ENCODE data around the gene DNAH10.

The DNAH10 gene

GRCh38 chr12:123962513-123962912 is 200.4 kb downstream of the DNAH10 start:
- Histone ChIP-seq H3K27me3 (ENCODE audit: insufficient read depth, poor library complexity, severe bottlenecking) (no peaks in the 10 kb centered on the region), H3K9me3 (ENCODE audit: severe bottlenecking) (no peaks in the 10 kb centered on the region), H3K4me1 (ENCODE audit: insufficient read depth, poor library complexity, severe bottlenecking) (no peaks in the 10 kb centered on the region), H3K4me3 (ENCODE audit: severe bottlenecking) (no peak overlapping the region), H3K27ac (ENCODE audit: poor library complexity, severe bottlenecking) (no peak overlapping the region), H3K36me3 (ENCODE audit: low read depth) (no peaks in the 10 kb centered on the region; the same call in 1 of the 2 replicates)
- no peak for TF ChIP-seq CTCF (IDR thresholded peaks at IDR 0.05; ENCODE audit: poor library complexity, severe bottlenecking)
- no peak for DNase-seq (ENCODE audit: low spot score)
- ATAC-seq (ENCODE audit: low read depth) = no peak

GRCh38 chr12:123963821-123964220 is 201.7 kb downstream of the DNAH10 start:
- ATAC-seq (ENCODE audit: low read depth) (no peak), DNase-seq (ENCODE audit: low spot score) (no peak)
- no peaks in the 10 kb centered on the region for H3K27me3 ChIP-seq (ENCODE audit: insufficient read depth, poor library complexity, severe bottlenecking)
- H3K27ac ChIP-seq (ENCODE audit: poor library complexity, severe bottlenecking) = no peak overlapping the region
- TF ChIP-seq CTCF (IDR thresholded peaks at IDR 0.05; ENCODE audit: poor library complexity, severe bottlenecking) = no peak
- H3K36me3 ChIP-seq (ENCODE audit: low read depth) = no peaks in the 10 kb centered on the region; the same call in 1 of the 2 replicates
- no peaks in the 10 kb centered on the region for H3K4me1 ChIP-seq (ENCODE audit: insufficient read depth, poor library complexity, severe bottlenecking)
- H3K9me3 ChIP-seq (ENCODE audit: severe bottlenecking) = no peaks in the 10 kb centered on the region
- H3K4me3 ChIP-seq (ENCODE audit: severe bottlenecking) = no peak overlapping the region

GRCh38 chr12:123965382-123965781 is 203.3 kb downstream of the DNAH10 start:
- no peak for ATAC-seq (ENCODE audit: low read depth)
- no peak overlapping the region for H3K4me3 ChIP-seq (ENCODE audit: severe bottlenecking)
- no peaks in the 10 kb centered on the region for H3K9me3 ChIP-seq (ENCODE audit: severe bottlenecking)
- no peak overlapping the region for H3K27ac ChIP-seq (ENCODE audit: poor library complexity, severe bottlenecking)
- DNase-seq (ENCODE audit: low spot score) = no peak
- no peaks in the 10 kb centered on the region for H3K4me1 ChIP-seq (ENCODE audit: insufficient read depth, poor library complexity, severe bottlenecking)
- no peaks in the 10 kb centered on the region for H3K27me3 ChIP-seq (ENCODE audit: insufficient read depth, poor library complexity, severe bottlenecking)
- no peak for TF ChIP-seq CTCF (IDR thresholded peaks at IDR 0.05; ENCODE audit: poor library complexity, severe bottlenecking)
- no peaks in the 10 kb centered on the region; the same call in 1 of the 2 replicates for H3K36me3 ChIP-seq (ENCODE audit: low read depth)

- Histone ChIP-seq H3K9me3 (ENCODE audit: severe bottlenecking) (no peaks in the 10 kb centered on the region), H3K36me3 (ENCODE audit: low read depth) (no peaks in the 10 kb centered on the region; the same call in 1 of the 2 replicates), H3K27me3 (ENCODE audit: insufficient read depth, poor library complexity, severe bottlenecking) (no peaks in the 10 kb centered on the region), H3K27ac (ENCODE audit: poor library complexity, severe bottlenecking) (no peak overlapping the region), H3K4me1 (ENCODE audit: insufficient read depth, poor library complexity, severe bottlenecking) (no peaks in the 10 kb centered on the region), H3K4me3 (ENCODE audit: severe bottlenecking) (no peak overlapping the region)
- ATAC-seq (ENCODE audit: low read depth) = no peak
- DNase-seq (ENCODE audit: low spot score) = no peak
- no peak for TF ChIP-seq CTCF (IDR thresholded peaks at IDR 0.05; ENCODE audit: poor library complexity, severe bottlenecking)
These were observed 204.5 kb downstream of the DNAH10 start for GRCh38 chr12:123966596-123966995.

GRCh38 chr12:123967121-123967586 is 205.1 kb downstream of the DNAH10 start:
- no peaks in the 10 kb centered on the region for H3K27me3 ChIP-seq (ENCODE audit: insufficient read depth, poor library complexity, severe bottlenecking)
- H3K36me3 ChIP-seq (ENCODE audit: low read depth) = no peaks in the 10 kb centered on the region; the same call in 1 of the 2 replicates
- no peak overlapping the region for H3K4me3 ChIP-seq (ENCODE audit: severe bottlenecking)
- no peak overlapping the region for H3K27ac ChIP-seq (ENCODE audit: poor library complexity, severe bottlenecking)
- ATAC-seq (ENCODE audit: low read depth) = no peak
- DNase-seq (ENCODE audit: low spot score) = no peak
- no peak for TF ChIP-seq CTCF (IDR thresholded peaks at IDR 0.05; ENCODE audit: poor library complexity, severe bottlenecking)
- H3K9me3 ChIP-seq (ENCODE audit: severe bottlenecking) = no peaks in the 10 kb centered on the region
- no peaks in the 10 kb centered on the region for H3K4me1 ChIP-seq (ENCODE audit: insufficient read depth, poor library complexity, severe bottlenecking)
